HG03159 (cell line): ENCODE data around the gene TULP1.
"Not testable (repeated sequence)": the region's sequence is repeated elsewhere in the genome, so short reads cannot be mapped to it uniquely, and the experiment has no call there.

ENCODE experiments used
- ATAC-seq: cut with Tn5 transposase; IDR thresholded peaks from one replicate; pipeline ENCODE4 v1.9.1; 2021; ENCODE audit warnings: mild to moderate bottlenecking, moderate library complexity; ENCODE audit not compliant: unreplicated experiment

The TULP1 gene

GRCh38 chr6:35522151-35522550 lies 9.5 kb upstream of the TULP1 start:
- ATAC-seq, result no peak

- no peak for ATAC-seq
These were observed 8.5 kb upstream of the TULP1 start for GRCh38 chr6:35521235-35521634.

- no peak for ATAC-seq
These were observed 6.8 kb upstream of the TULP1 start for GRCh38 chr6:35519313-35520015.

- ATAC-seq, result no peak
These were observed 6.0 kb upstream of the TULP1 start for GRCh38 chr6:35518566-35519312.

- ATAC-seq, result not testable (repeated sequence)
These were observed 5.3 kb upstream of the TULP1 start for GRCh38 chr6:35517978-35518377.

GRCh38 chr6:35516712-35517111 lies 4.0 kb upstream of the TULP1 start:
- ATAC-seq, result no peak

- not testable (repeated sequence) for ATAC-seq
These were observed 3.2 kb upstream of the TULP1 start for GRCh38 chr6:35515939-35516338.

GRCh38 chr6:35514587-35514986 lies 1.9 kb upstream of the TULP1 start:
- ATAC-seq, result no peak

GRCh38 chr6:35512006-35512405 lies 690 bp downstream of the TULP1 start:
- ATAC-seq, result no peak

GRCh38 chr6:35511562-35511941 lies 1.1 kb downstream of the TULP1 start:
- no peak for ATAC-seq

GRCh38 chr6:35510916-35511561 lies 1.7 kb downstream of the TULP1 start:
- no peak for ATAC-seq

- no peak for ATAC-seq
These were observed 4.2 kb downstream of the TULP1 start for GRCh38 chr6:35508542-35508941.

- no peak for ATAC-seq
These were observed 4.7 kb downstream of the TULP1 start for GRCh38 chr6:35508027-35508426.

- no peak for ATAC-seq
These were observed 5.5 kb downstream of the TULP1 start for GRCh38 chr6:35507221-35507620.

- ATAC-seq, result no peak
These were observed 6.2 kb downstream of the TULP1 start for GRCh38 chr6:35506536-35506935.

- no peak for ATAC-seq
These were observed 6.7 kb downstream of the TULP1 start for GRCh38 chr6:35505999-35506412.

GRCh38 chr6:35503534-35503933 lies 9.2 kb downstream of the TULP1 start:
- no peak for ATAC-seq

GRCh38 chr6:35501784-35502183 lies 10.9 kb downstream of the TULP1 start:
- no peak for ATAC-seq

GRCh38 chr6:35500782-35501181 lies 11.9 kb downstream of the TULP1 start:
- ATAC-seq, result no peak

- no peak for ATAC-seq
These were observed 13.3 kb downstream of the TULP1 start for GRCh38 chr6:35499372-35499771.

GRCh38 chr6:35498422-35499067 lies 14.2 kb downstream of the TULP1 start:
- no peak for ATAC-seq
